Measurements from ENCODE around the gene CABP2. TPM values are rescaled to one million over a fixed set of nuclear protein-coding genes. Genes with fewer than 3 reads are reported as not detected.

Gene CABP2
- total RNA-seq, 1 experiment from 2014 or later = not detected

DNA sequence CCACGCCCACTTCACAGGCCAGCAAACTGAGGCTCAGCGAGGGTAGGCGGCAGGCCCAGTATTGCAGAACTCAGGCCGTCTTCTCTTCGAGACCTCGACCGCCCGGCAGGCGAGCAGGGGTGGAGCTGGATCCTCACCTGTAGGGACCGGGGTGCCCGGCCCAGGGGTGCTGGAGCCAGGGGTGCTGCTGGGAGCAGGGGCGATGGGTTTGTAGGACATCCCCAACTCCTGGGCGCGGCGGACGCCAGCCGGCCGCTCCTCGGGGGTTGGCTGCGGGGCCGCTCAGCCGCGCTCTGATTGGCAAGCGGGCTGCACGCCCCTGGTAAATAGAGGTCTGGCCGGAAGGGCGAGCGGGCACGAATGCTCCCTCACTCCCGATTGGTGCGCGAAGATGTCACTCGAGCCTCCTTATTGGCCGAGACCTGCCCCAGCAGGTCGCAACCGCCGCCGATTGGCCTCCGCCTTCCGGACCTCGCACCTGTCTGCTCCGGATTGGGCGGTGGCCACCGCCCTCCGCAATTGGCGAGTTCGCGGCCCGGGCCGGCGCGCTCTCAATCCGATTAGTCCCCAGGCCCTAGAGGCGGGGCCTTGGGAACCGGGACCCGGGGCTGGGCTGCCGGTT lies 15.3 kb downstream of the CABP2 start, which contains the start of gene CDK2AP2:
Gene CDK2AP2, minus strand, starts transcription at position 299 of the 622 bp plus-strand sequence. Its CDS starts 80 bp downstream, at position 219.
- no peaks in the 10 kb centered on the region for H3K27me3 ChIP-seq (ENCODE audit: insufficient read depth, low read length)
- peak within 1 kb of the TSS; percentile 85 for H3K18ac ChIP-seq (ENCODE audit: insufficient read length, low read depth, low read length)

More for the DNA sequence above, 15.3 kb downstream of the CABP2 start, which contains the start of gene CDK2AP2:
- Histone ChIP-seq H2AK5ac (ENCODE audit: insufficient read length, low read length) (no peak within 1 kb of the TSS), H2BK12ac (ENCODE audit: insufficient read length, low read depth, low read length) (no peak within 1 kb of the TSS), H3K23ac (ENCODE audit: insufficient read length, low read depth, low read length) (no peak within 1 kb of the TSS), H3K4me2 (ENCODE audit: insufficient read depth, insufficient read length, low read length) (peak within 1 kb of the TSS; percentile 71), H4K5ac (ENCODE audit: insufficient read length, low read depth, low read length) (no peak within 1 kb of the TSS), H3T11ph (ENCODE audit: low read length) (no peak within 1 kb of the TSS), H3K4me1 (ENCODE audit: insufficient read depth, low read length) (no peaks in the 10 kb centered on the region), H2BK5ac (ENCODE audit: insufficient read length, low read length) (no peak within 1 kb of the TSS), H2BK20ac (ENCODE audit: low read depth, low read length, poor library complexity, severe bottlenecking) (no peak within 1 kb of the TSS), H4K91ac (ENCODE audit: insufficient read length, low read depth, low read length) (no peak within 1 kb of the TSS), H3K23me2 (ENCODE audit: insufficient read length, low read depth, low read length, poor library complexity, severe bottlenecking) (peaks cover 17% of the 10 kb centered on the region), H2AFZ (ENCODE audit: low read length) (no peak within 1 kb of the TSS), H4K20me1 (ENCODE audit: control insufficient read depth, insufficient read depth, insufficient read length) (no peaks in the 10 kb centered on the region), H3K79me1 (ENCODE audit: insufficient read depth, low read depth, low read length, poor library complexity, severe bottlenecking) (no peaks in the 10 kb centered on the region), H3K9ac (ENCODE audit: extremely low read depth, insufficient read length, low read length) (peak within 1 kb of the TSS; percentile 60), H2BK120ac (ENCODE audit: low read depth, low read length, poor library complexity, severe bottlenecking) (no peak within 1 kb of the TSS), H3K9me3 (ENCODE audit: control insufficient read depth, low read depth, low read length) (no peaks in the 10 kb centered on the region), H3K79me2 (ENCODE audit: insufficient read depth, low read length) (peaks cover 2% of the 10 kb centered on the region; the same call in 1 of the 2 replicates), H3K56ac (ENCODE audit: insufficient read length, low read depth, low read length) (no peak within 1 kb of the TSS), H3K4ac (ENCODE audit: low read depth, low read length) (no peak within 1 kb of the TSS), H3K14ac (ENCODE audit: insufficient read depth, low read length) (peak within 1 kb of the TSS; percentile 90), H2BK15ac (ENCODE audit: low read depth, low read length) (no peak within 1 kb of the TSS), H3K27ac (ENCODE audit: insufficient read length, low read depth, low read length) (no peak within 1 kb of the TSS), H4K8ac (replicated peaks; ENCODE audit: insufficient read length, low read depth, low read length) (no peak within 1 kb of the TSS)
- Mint-ChIP-seq H3K9me3 (no peaks in the 10 kb centered on the region; a peak in 1 of 5 replicates), H3K27ac (peak within 1 kb of the TSS; percentile 85 to 93 (median 87)), H3K4me1 (peaks cover 19 to 27% of the 10 kb centered on the region in 2 experiments), H3K4me3 (peak within 1 kb of the TSS; percentile 75 to 80), H3K36me3 (ENCODE audit: insufficient read depth in 1 of 3, low read depth in 3 of 3) (peaks cover 5 to 10% (median 9%) of the 10 kb centered on the region in 3 experiments; a peak in 6 of 7 replicates), H3K27me3 (ENCODE audit: low read depth) (peaks cover 29% of the 10 kb centered on the region)
- TF ChIP-seq, protein P1, sequence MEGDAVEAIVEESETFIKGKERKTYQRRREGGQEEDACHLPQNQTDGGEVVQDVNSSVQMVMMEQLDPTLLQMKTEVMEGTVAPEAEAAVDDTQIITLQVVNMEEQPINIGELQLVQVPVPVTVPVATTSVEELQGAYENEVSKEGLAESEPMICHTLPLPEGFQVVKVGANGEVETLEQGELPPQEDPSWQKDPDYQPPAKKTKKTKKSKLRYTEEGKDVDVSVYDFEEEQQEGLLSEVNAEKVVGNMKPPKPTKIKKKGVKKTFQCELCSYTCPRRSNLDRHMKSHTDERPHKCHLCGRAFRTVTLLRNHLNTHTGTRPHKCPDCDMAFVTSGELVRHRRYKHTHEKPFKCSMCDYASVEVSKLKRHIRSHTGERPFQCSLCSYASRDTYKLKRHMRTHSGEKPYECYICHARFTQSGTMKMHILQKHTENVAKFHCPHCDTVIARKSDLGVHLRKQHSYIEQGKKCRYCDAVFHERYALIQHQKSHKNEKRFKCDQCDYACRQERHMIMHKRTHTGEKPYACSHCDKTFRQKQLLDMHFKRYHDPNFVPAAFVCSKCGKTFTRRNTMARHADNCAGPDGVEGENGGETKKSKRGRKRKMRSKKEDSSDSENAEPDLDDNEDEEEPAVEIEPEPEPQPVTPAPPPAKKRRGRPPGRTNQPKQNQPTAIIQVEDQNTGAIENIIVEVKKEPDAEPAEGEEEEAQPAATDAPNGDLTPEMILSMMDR (conservative IDR thresholded peaks at IDR 0.05) = no peak
- no CpG with 5 or more reads among the region's 57 CpGs for WGBS (ENCODE audit: extremely low coverage, insufficient read length, low lambda C conversion rate)
- DNase-seq = peak; percentile 100
